C4-2B (cell line): Measurements from ENCODE around the gene NR3C1.
A peak's percentile ranks its signal among the peaks of the same experiment; 100 is the strongest.

Source experiments
- H3K27ac ChIP-seq: fragments of 450-650 bp; 2 replicates; pipeline ENCODE4 v1.5.1; 2017
- CTCF ChIP-seq: fragments of 450-650 bp; conservative IDR thresholded peaks from 2 replicates; pipeline ENCODE4 v1.5.1; 2017; ENCODE audit warnings: mild to moderate bottlenecking
- ZFX ChIP-seq: fragments of 450-650 bp; IDR thresholded peaks from 2 replicates; pipeline ENCODE4 v1.6.1; 2017

Gene NR3C1

GRCh38 chr5:143403593-143404415 lies at the start of gene NR3C1:
TSS of gene NR3C1 (minus strand) at chr5:143403686. CDS start at chr5:143400839, 2,847 bp downstream.
- no peak within 1 kb of the TSS for H3K27ac ChIP-seq

GRCh38 chr5:143449772-143450171 lies 46.3 kb upstream of the NR3C1 start:
- H3K27ac ChIP-seq: no peak overlapping the region
- TF ChIP-seq CTCF: no peak
- no peak for TF ChIP-seq ZFX

More at GRCh38 chr5:143403593-143404415, at the start of gene NR3C1:
- TF ChIP-seq ZFX: no peak
- TF ChIP-seq CTCF: peak; percentile 67

- TF ChIP-seq ZFX: no peak
- TF ChIP-seq CTCF: peak; percentile 29
- H3K27ac ChIP-seq: no peak overlapping the region
Observed at GRCh38 chr5:143448518-143448917, 45.0 kb upstream of the NR3C1 start.

- H3K27ac ChIP-seq: no peak overlapping the region
- TF ChIP-seq CTCF: no peak
- no peak for TF ChIP-seq ZFX
Observed at GRCh38 chr5:143447983-143448382, 44.5 kb upstream of the NR3C1 start.

- no peak overlapping the region for H3K27ac ChIP-seq
Observed at GRCh38 chr5:143446535-143447226, 43.2 kb upstream of the NR3C1 start.

GRCh38 chr5:143445776-143446175 lies 42.3 kb upstream of the NR3C1 start:
- H3K27ac ChIP-seq: no peak overlapping the region
- TF ChIP-seq ZFX (no peak), CTCF (no peak)

More at GRCh38 chr5:143446535-143447226, 43.2 kb upstream of the NR3C1 start:
- TF ChIP-seq ZFX (no peak), CTCF (no peak)

- H3K27ac ChIP-seq: no peak overlapping the region
- no peak for TF ChIP-seq CTCF
- TF ChIP-seq ZFX: no peak
Observed at GRCh38 chr5:143443330-143443729, 39.8 kb upstream of the NR3C1 start.
